Fibroblast of villous mesenchyme (primary cell): ENCODE results near the gene SMYD1. TPM values are rescaled to one million over a fixed set of nuclear protein-coding genes. Genes with fewer than 3 reads are reported as not detected.

ENCODE experiments used
- DNase-seq: peaks from one replicate; pipeline ENCODE4 v3.0.0-alpha.2; 2010; ENCODE audit warnings: low read depth
- H3K4me3 ChIP-seq: 2 replicates; pipeline ENCODE4 v1.5.1; 2011; ENCODE audit warnings: low read depth, mild to moderate bottlenecking, low read length
- total RNA-seq: library from RNA; depleted of rRNA; stranded (reverse); fragments of >200 nt; gene quantifications from 2 replicates; pipeline ENCODE4 v1.2.3, GENCODE V29; 2012
- TF ChIP-seq, protein P1 (sequence below): IDR thresholded peaks from 2 replicates; pipeline ENCODE4 v1.5.1; 2012; ENCODE audit warnings: low read depth, mild to moderate bottlenecking, low read length; ENCODE audit not compliant: insufficient read depth

Gene SMYD1
- total RNA-seq, 1 donor: not detected

- H3K4me3 ChIP-seq: no peak overlapping the region
- TF ChIP-seq, protein P1, sequence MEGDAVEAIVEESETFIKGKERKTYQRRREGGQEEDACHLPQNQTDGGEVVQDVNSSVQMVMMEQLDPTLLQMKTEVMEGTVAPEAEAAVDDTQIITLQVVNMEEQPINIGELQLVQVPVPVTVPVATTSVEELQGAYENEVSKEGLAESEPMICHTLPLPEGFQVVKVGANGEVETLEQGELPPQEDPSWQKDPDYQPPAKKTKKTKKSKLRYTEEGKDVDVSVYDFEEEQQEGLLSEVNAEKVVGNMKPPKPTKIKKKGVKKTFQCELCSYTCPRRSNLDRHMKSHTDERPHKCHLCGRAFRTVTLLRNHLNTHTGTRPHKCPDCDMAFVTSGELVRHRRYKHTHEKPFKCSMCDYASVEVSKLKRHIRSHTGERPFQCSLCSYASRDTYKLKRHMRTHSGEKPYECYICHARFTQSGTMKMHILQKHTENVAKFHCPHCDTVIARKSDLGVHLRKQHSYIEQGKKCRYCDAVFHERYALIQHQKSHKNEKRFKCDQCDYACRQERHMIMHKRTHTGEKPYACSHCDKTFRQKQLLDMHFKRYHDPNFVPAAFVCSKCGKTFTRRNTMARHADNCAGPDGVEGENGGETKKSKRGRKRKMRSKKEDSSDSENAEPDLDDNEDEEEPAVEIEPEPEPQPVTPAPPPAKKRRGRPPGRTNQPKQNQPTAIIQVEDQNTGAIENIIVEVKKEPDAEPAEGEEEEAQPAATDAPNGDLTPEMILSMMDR: no peak
- no peak for DNase-seq
These were observed 48.3 kb downstream of the SMYD1 start for GRCh38 chr2:88115825-88116518.

- TF ChIP-seq, protein P1: no peak
These were observed 49.2 kb downstream of the SMYD1 start for GRCh38 chr2:88116669-88117432.

GRCh38 chr2:88117973-88118372, 50.3 kb downstream of the SMYD1 start:
- TF ChIP-seq, protein P1: no peak
- no peak overlapping the region for H3K4me3 ChIP-seq
- DNase-seq: no peak

More at GRCh38 chr2:88116669-88117432, 49.2 kb downstream of the SMYD1 start:
- no peak for DNase-seq
- H3K4me3 ChIP-seq: no peak overlapping the region

DNA sequence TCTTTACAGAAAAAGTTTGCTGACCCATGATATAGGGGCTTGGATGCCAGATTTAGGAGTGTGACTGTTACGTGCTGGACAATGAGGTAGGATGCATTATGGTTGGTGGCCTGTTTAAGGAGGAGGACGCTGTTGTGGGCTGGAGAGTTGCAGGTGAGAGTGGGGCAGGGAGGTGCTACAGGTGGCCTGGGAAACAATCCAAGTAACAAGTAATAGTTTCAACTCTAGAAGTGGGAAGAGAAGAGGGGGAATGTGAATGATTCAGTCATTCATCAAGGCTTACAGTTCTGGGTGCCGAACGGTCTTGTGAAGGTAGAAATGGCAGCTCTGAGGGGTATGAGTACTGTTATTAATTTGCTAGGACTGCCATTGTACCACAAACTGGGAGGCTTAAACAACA, 54.1 kb downstream of the SMYD1 start:
- no peak overlapping the region for H3K4me3 ChIP-seq
- no peak for DNase-seq
- TF ChIP-seq, protein P1: no peak

DNA sequence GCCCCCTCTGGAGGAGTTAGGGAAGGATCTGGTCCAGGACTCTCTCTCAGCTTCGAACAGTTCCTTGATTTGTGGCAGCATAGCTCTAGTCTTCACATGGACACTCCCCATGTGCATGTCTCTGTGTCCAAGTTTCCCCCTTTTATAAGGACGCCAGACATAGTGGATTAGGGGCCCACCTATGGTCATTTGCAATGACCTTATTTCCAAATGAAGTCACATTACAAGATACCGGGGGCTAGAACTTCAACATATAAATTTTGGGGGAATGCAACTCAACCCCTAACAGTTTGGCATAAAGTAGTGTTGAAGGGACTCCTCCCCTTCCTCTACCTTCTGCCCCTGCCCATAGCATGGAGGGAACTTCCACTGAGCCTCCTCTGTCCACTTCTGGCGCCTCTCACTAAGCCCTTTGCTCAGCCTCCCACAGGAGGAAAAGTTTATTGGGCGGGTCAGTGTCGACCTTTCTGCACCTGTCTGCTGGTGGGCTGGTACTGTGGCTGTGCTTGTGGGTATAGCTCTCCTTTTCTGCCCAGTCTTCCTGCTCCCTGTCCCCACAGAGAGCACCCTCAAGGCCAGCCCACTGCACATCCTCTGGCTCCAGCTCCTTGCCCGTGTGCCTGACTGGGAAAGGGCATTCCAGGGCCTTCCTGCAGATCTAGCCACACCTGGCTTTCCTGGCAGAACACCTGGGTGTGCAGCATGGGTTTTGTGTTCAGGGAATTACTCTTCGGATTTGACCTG, 54.7 kb downstream of the SMYD1 start:
- TF ChIP-seq, protein P1: no peak
- no peak for DNase-seq

GRCh38 chr2:88123164-88123974, 55.7 kb downstream of the SMYD1 start:
- no peak for DNase-seq
- no peak overlapping the region for H3K4me3 ChIP-seq
- TF ChIP-seq, protein P1: no peak

More for the DNA sequence above, 54.7 kb downstream of the SMYD1 start:
- no peak overlapping the region for H3K4me3 ChIP-seq
